NB4 (cell line): ENCODE results near the gene LRRC63.

Source experiments
- DNase-seq: peaks from one replicate; pipeline ENCODE4 v3.0.0; 2010; ENCODE audit warnings: low read depth
- H3K4me3 ChIP-seq: one replicate; pipeline ENCODE4 v1.5.1; 2011; ENCODE audit warnings: mild to moderate bottlenecking, low read depth, low read length, moderate library complexity
- CTCF ChIP-seq: IDR thresholded peaks from one replicate; pipeline ENCODE4 v1.5.1; 2012; ENCODE audit warnings: low read depth, low read length
- MYC ChIP-seq: IDR thresholded peaks from 2 replicates; pipeline ENCODE4 v1.6.1; 2011; ENCODE audit warnings: low read depth, low read length
- POLR2A ChIP-seq: IDR thresholded peaks from 2 replicates; pipeline ENCODE4 v1.6.1; 2011; ENCODE audit warnings: mild to moderate bottlenecking; ENCODE audit not compliant: insufficient read length; ENCODE audit errors: extremely low read depth
- TF ChIP-seq, protein P1 (sequence below): IDR thresholded peaks from 2 replicates; pipeline ENCODE4 v1.6.1; 2011; ENCODE audit warnings: low read depth, low read length

LRRC63 gene

DNA sequence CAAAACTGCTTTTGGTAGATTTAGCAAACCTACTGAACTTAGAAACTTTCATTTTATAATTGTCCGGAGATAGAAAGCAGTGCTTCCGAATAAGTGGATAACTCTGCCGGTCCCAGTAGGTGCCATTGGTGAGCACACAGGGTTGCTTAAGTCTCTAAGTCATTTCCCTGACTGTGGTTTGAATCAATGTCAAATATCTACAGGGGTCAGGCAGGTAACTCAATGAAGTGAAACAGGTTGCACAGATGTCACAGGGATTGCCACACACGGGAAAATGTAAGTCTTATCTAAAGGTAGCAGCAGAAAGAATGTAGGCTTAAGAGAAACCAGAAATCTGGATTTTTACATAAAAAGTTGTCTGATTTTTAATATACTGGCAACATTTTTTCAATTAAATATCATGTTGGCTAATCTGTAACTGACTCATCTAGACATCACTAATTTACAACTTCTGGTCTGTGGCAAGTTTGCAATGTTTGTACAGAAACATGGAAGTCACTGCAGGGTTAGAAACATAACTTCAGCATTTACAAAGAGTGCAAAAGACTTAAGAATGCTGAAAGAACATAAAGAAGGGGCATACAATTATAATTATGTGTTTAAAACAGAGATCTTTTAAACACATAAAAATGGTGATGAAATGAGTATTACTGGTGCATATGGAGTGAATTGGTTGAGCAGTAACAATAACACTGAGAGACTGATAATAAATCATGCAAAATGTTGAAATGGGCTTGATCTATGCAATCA, 14.3 kb upstream of the LRRC63 start:
- DNase-seq = peak; percentile 57
- TF ChIP-seq, protein P1, sequence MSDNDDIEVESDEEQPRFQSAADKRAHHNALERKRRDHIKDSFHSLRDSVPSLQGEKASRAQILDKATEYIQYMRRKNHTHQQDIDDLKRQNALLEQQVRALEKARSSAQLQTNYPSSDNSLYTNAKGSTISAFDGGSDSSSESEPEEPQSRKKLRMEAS = 0 out of 2 replicates have a peak, but pooled peaks have one; percentile 3
- no peak for TF ChIP-seq MYC
- no peak overlapping the region for H3K4me3 ChIP-seq

DNA sequence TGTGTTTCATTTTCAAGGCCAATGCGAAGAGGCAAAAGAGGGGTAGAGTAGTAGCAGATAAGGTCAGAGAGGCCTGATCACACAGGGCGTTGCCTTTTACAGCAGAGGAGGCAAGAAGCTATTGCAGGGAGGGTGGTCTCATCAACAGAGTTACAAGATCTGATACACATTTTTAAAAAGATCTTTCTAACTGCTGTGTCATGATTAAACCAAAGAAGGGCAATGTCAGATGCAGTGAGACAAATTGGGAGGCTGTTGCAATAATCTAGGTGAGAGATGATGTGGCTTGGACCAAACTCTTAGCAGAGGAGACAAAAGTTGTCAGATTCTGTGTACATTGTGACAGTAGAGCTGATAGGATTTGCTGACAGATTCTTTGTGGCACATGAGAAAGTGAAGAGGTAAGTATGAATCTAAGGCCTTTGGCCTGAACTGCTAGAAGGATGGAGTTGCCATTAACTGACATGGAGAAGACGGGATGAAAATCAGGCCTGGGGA, 13.0 kb upstream of the LRRC63 start:
- TF ChIP-seq POLR2A = no peak
- TF ChIP-seq, protein P1 = no peak
- DNase-seq = no peak
- no peak overlapping the region for H3K4me3 ChIP-seq

- H3K4me3 ChIP-seq = no peak overlapping the region
These were observed 9.4 kb upstream of the LRRC63 start for GRCh38 chr13:46202188-46202795.

GRCh38 chr13:46202966-46203365, 8.8 kb upstream of the LRRC63 start:
- no peak for DNase-seq
- no peak overlapping the region for H3K4me3 ChIP-seq
- TF ChIP-seq CTCF (no peak), POLR2A (no peak), MYC (no peak)
- TF ChIP-seq, protein P1 = no peak

More at GRCh38 chr13:46202188-46202795, 9.4 kb upstream of the LRRC63 start:
- DNase-seq = no peak
- TF ChIP-seq, protein P1 = no peak

DNA sequence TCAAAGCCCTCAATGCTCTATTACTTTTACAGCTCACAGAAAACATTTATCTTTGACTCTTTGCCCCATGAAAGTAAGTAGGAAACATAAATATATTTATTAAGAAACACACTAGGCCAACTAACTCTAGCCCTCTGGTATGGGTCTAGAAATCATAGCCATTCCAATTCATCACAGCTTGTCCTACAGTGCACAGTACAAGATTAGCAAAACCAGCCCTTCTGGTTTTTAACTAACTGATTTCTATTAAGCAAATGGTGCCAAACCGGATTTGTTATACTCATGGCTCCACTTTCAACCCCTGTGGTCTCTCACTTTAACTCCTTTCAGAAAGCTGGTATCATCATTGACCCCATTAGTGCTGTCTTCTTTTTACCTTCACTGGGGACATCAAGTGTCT, 5.6 kb upstream of the LRRC63 start:
- DNase-seq = no peak
- no peak overlapping the region for H3K4me3 ChIP-seq
- TF ChIP-seq POLR2A (no peak), MYC (no peak), CTCF (no peak)
- TF ChIP-seq, protein P1 = no peak

DNA sequence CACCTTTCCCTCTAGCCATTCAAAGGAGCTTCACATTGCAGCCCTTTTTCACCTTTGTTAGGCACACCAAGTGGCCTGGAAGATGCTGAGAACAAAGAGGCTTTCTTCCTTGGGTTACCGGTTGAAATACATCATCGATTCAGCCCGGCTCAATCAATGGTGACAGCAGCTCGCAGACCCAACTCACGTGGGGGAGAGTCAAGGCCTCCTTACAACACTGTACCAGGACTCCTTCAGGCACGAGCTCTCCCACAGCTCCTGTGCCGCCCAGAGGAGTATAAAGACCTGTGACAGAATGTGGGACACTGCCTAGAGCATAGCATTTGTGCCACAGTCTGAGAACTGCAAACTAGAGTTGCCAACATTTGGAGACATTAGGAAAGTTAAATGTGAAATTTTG, 3.9 kb upstream of the LRRC63 start:
- TF ChIP-seq POLR2A (no peak), MYC (no peak), CTCF (no peak)
- no peak overlapping the region for H3K4me3 ChIP-seq
- DNase-seq = no peak

DNA sequence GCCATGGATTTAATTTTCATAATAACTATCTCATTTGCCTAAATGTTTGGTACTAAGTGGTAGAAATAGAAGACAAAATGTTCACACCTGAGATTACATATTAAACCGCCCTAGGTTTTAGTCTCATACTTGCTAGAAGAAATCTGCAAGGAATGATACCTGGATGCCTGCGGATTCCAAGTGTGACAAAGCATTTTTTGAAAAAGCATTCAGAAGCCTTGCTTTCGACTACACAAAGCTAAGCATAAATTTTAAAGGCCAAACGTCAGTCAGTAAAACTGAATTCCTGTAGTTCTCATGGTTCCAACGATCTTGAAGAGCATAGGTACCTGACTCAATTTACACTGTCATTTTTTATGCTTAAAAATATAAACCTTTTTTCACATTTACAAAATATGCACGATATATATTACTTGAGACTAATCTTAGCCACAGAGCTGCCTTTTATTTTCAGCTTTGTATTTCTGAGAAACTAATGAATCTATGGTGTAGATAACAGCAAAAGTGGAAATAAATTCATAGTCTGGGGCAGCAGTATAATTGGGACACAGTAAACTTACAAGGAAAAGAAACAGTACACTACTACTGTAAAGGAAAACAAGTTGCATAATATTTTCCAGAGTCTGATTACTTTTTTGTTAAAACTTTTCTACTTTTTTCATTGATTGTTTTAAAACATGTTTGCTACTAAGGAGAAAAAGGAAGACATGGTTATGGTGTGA, 1.2 kb upstream of the LRRC63 start:
- peak overlapping the region; percentile 81 for H3K4me3 ChIP-seq
- no peak for TF ChIP-seq POLR2A
- TF ChIP-seq CTCF = no peak
- TF ChIP-seq MYC = no peak
- TF ChIP-seq, protein P1 = no peak

More for the DNA sequence above, 1.2 kb upstream of the LRRC63 start:
- no peak for DNase-seq
